ENCODE measurements around the gene GAB2.

GAB2 gene

GRCh38 chr11:78372114-78372768 is 45.4 kb downstream of the GAB2 start (continued):
- TF ChIP-seq TSHZ1 (tag by site-specific recombination; IDR thresholded peaks at IDR 0.05; ENCODE audit: borderline replicate concordance) = no peak
- TF ChIP-seq ZNF302 (tag by site-specific recombination; IDR thresholded peaks at IDR 0.05; ENCODE audit: low read depth) = no peak
- TF ChIP-seq ZNF792 (tag by site-specific recombination; IDR thresholded peaks at IDR 0.05) = no peak
- no peak for TF ChIP-seq ZNF513 (tag by site-specific recombination; IDR thresholded peaks at IDR 0.05)
- no peak for TF ChIP-seq ZNF391 (tag by site-specific recombination; IDR thresholded peaks at IDR 0.05; ENCODE audit: borderline replicate concordance, low read depth)
- TF ChIP-seq ZNF677 (tag by site-specific recombination; IDR thresholded peaks at IDR 0.05) = no peak

DNA sequence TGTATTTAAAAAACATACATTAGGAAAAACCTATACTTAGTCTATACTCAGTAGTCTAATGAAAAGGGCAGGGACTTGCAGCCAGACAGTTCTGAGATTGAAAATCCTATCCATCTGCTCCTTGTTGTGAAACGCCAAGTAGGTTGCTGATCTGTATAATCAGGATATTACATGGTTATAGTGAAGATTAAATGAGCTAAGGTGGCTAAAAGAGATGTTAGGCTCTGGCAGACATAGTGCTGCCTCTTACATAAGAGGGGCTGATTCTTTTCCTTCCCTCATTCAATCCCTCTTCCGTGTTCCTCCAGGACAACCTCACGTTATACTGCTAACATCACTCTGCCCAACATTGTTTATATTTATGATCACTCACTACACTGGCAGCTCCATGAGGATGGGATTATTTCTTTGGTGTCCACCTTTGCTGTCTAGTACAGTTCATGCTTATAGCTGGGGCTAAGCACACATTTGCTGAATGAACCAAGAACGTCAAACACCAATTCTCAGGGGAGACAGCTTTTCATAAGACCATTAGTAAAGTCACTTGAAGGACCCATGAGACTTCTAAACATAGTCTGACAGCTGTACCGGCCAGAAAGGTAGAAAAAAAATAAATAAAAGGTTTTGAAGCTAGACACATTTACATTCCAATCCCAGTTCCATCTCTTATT is 46.3 kb downstream of the GAB2 start:
- TF ChIP-seq ZNF211 (tag by site-specific recombination; IDR thresholded peaks at IDR 0.05; ENCODE audit: low read depth) = no peak
- no peak for TF ChIP-seq REPIN1 (tag by site-specific recombination; IDR thresholded peaks at IDR 0.05; ENCODE audit: low read depth)
- TF ChIP-seq ZNF548 (tag by site-specific recombination; IDR thresholded peaks at IDR 0.05) = no peak
- TF ChIP-seq AEBP2 (tag by site-specific recombination; IDR thresholded peaks at IDR 0.05; ENCODE audit: borderline replicate concordance) = no peak
- TF ChIP-seq IKZF3 (tag by site-specific recombination; IDR thresholded peaks at IDR 0.05) = no peak
- no peak for TF ChIP-seq TRIM28 (IDR thresholded peaks at IDR 0.05; ENCODE audit: borderline replicate concordance, low read length)
- no peak for TF ChIP-seq ZNF776 (tag by site-specific recombination; IDR thresholded peaks at IDR 0.05; ENCODE audit: borderline replicate concordance)
- TF ChIP-seq ZNF174 (tag by site-specific recombination; IDR thresholded peaks at IDR 0.05) = no peak
- TF ChIP-seq ZNF366 (tag by site-specific recombination; conservative IDR thresholded peaks at IDR 0.05) = no peak
- TF ChIP-seq TCF7L2 (IDR thresholded peaks at IDR 0.05; ENCODE audit: borderline replicate concordance, low read depth, low read length) = no peak
- TF ChIP-seq ZNF202 (tag by site-specific recombination; IDR thresholded peaks at IDR 0.05; ENCODE audit: borderline replicate concordance) = no peak
- no peak for TF ChIP-seq ZNF292 (tag by site-specific recombination; IDR thresholded peaks at IDR 0.05; ENCODE audit: borderline replicate concordance, low read depth)
- TF ChIP-seq, protein P1, sequence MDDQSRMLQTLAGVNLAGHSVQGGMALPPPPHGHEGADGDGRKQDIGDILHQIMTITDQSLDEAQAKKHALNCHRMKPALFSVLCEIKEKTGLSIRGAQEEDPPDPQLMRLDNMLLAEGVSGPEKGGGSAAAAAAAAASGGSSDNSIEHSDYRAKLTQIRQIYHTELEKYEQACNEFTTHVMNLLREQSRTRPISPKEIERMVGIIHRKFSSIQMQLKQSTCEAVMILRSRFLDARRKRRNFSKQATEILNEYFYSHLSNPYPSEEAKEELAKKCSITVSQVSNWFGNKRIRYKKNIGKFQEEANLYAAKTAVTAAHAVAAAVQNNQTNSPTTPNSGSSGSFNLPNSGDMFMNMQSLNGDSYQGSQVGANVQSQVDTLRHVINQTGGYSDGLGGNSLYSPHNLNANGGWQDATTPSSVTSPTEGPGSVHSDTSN (CRISPR knock-in tag; IDR thresholded peaks at IDR 0.05) = no peak
- no peak for TF ChIP-seq ZNF837 (tag by site-specific recombination; IDR thresholded peaks at IDR 0.05)
- TF ChIP-seq ZXDB (tag by site-specific recombination; IDR thresholded peaks at IDR 0.05) = no peak
- no peaks in the 10 kb centered on the region for H3K9me3 ChIP-seq (ENCODE audit: control insufficient read depth, insufficient read depth, low read depth, low read length)
- H3K4me3 ChIP-seq (ENCODE audit: low read depth, low read length) = no peak overlapping the region
- no peak overlapping the region for H3K27ac ChIP-seq (ENCODE audit: extremely low read depth, low read depth, low read length)
- no peaks in the 10 kb centered on the region for H3K4me1 ChIP-seq (ENCODE audit: control insufficient read depth, insufficient read depth, low read length)
- ChIA-PET CTCF (no interaction called here), POLR2A (no interaction called here)
- H3K36me3 ChIP-seq (ENCODE audit: control insufficient read depth in 2 of 2, insufficient read depth in 1 of 2, low read length in 2 of 2) = no peaks in the 10 kb centered on the region
